ENCODE results near the gene ASTN1. TPM values are rescaled to one million over a fixed set of nuclear protein-coding genes. Genes with fewer than 3 reads are reported as not detected.

Gene ASTN1
- total and polyA plus RNA-seq, 12 donors, result 0.14 to 0.88 (median 0.34) TPM

GRCh38 chr1:177069490-177069889 is 95.0 kb downstream of the ASTN1 start:
- no peak overlapping the region for H3K27ac ChIP-seq
- peaks cover 0 to 6% (median 0%) of the 10 kb centered on the region in 9 donors for H3K4me1 ChIP-seq
- H3K36me3 ChIP-seq, result no peaks in the 10 kb centered on the region
- TF ChIP-seq, protein P1, sequence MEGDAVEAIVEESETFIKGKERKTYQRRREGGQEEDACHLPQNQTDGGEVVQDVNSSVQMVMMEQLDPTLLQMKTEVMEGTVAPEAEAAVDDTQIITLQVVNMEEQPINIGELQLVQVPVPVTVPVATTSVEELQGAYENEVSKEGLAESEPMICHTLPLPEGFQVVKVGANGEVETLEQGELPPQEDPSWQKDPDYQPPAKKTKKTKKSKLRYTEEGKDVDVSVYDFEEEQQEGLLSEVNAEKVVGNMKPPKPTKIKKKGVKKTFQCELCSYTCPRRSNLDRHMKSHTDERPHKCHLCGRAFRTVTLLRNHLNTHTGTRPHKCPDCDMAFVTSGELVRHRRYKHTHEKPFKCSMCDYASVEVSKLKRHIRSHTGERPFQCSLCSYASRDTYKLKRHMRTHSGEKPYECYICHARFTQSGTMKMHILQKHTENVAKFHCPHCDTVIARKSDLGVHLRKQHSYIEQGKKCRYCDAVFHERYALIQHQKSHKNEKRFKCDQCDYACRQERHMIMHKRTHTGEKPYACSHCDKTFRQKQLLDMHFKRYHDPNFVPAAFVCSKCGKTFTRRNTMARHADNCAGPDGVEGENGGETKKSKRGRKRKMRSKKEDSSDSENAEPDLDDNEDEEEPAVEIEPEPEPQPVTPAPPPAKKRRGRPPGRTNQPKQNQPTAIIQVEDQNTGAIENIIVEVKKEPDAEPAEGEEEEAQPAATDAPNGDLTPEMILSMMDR (IDR thresholded peaks at IDR 0.05), result no peak
- no peak for ATAC-seq
- no peak for DNase-seq
- intact Hi-C loops (cut with DNase I), result no loop called here
- peaks cover 0 to 5% (median 0%) of the 10 kb centered on the region in 7 donors for H3K27me3 ChIP-seq
- no peak overlapping the region for H3K4me3 ChIP-seq
- no peaks in the 10 kb centered on the region for H3K9me3 ChIP-seq
- WGBS, 2 donors, result 66 to 68% methylated on average over 3 of the region's 3 CpGs

DNA sequence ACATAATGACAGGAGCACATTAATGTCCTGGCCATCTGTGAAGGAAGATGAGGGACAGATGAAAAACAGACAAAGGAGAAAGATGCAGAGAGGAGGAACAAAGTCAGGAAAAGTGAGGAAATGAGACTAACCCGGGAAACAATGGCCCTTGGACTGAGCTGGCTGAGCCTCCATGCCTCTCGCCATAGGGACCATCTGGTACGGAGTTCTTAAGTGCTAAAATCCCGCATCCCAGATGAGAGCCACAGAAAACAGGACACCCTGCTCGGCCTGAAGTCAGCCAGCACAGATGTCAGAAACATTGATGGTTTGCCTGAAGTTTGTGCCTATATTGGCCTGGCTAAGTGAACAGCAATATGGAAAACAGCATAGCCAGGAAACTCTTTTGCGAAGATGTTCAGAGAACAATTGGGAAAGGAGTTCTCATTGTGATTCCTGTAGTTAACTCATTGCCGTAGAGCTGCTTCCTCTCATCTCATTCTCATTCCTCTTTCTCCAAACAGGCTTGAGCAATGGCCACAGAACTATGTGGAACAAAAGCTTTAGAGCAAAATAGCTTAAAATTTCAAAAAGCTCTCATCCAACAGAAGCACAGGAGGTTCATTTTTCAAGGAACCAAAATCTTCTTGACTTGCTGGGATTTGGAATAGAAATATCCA is 96.6 kb downstream of the ASTN1 start:
- Histone ChIP-seq H3K27ac (no peak overlapping the region), H3K4me1 (peaks cover 0 to 6% (median 0%) of the 10 kb centered on the region in 9 donors), H3K4me3 (no peak overlapping the region), H3K36me3 (no peaks in the 10 kb centered on the region), H3K27me3 (no peaks in the 10 kb centered on the region), H3K9me3 (no peaks in the 10 kb centered on the region)
- 70 to 77% methylated on average over 7 of the region's 7 CpGs for WGBS, 2 donors
- DNase-seq, result no peak
- ATAC-seq, result no peak
- intact Hi-C loops (cut with DNase I), result no loop called here
- TF ChIP-seq, protein P1 (IDR thresholded peaks at IDR 0.05), result no peak

DNA sequence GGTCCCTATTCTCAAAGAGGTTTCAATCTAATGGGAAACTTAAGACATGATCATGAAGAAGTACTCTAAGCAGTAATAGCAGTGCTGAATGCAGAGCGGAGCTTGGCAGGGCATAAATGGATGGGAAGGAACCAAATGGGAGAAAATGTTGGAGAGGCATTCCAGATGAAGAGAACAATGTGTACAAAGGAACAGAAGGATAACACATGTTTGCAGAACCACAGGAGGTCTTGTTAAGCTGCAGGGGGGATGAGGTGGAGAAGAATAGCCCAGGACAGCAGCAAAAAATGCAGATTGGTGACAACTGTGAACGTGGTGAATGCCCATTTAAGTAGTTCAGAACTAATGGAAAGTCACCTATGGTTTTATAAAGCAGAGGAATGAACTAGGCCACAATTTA is 99.1 kb downstream of the ASTN1 start:
- Histone ChIP-seq H3K27ac (no peak overlapping the region), H3K4me1 (peaks cover 0 to 6% (median 0%) of the 10 kb centered on the region in 9 donors), H3K36me3 (no peaks in the 10 kb centered on the region), H3K4me3 (no peak overlapping the region), H3K27me3 (no peaks in the 10 kb centered on the region), H3K9me3 (no peaks in the 10 kb centered on the region)
- intact Hi-C loops (cut with DNase I), result no loop called here
- ATAC-seq (no peak), DNase-seq (no peak)
- TF ChIP-seq, protein P1 (IDR thresholded peaks at IDR 0.05), result no peak
- 68 to 79% methylated on average over 2 of the region's 2 CpGs for WGBS, 2 donors

- H3K27me3 ChIP-seq, result peaks cover 0 to 3% (median 0%) of the 10 kb centered on the region in 7 donors
- TF ChIP-seq, protein P1 (IDR thresholded peaks at IDR 0.05), result no peak
- H3K4me1 ChIP-seq, result peaks cover 0 to 6% (median 0%) of the 10 kb centered on the region in 9 donors
- DNase-seq (no peak), ATAC-seq (no peak)
- no peaks in the 10 kb centered on the region for H3K9me3 ChIP-seq
- intact Hi-C loops (cut with DNase I), result no loop called here
- no peak overlapping the region for H3K27ac ChIP-seq
- no peaks in the 10 kb centered on the region for H3K36me3 ChIP-seq
- H3K4me3 ChIP-seq, result no peak overlapping the region
- WGBS, 2 donors, result 86 to 89% methylated on average over 6 of the region's 6 CpGs
Observed at GRCh38 chr1:177063648-177064047, 100.9 kb downstream of the ASTN1 start.
